HG02798 (cell line): ENCODE data around the gene TMPRSS13.

ENCODE experiments used
- ATAC-seq: cut with Tn5 transposase; IDR thresholded peaks from one replicate; pipeline ENCODE4 v1.9.1; 2021; ENCODE audit warnings: mild to moderate bottlenecking; ENCODE audit not compliant: unreplicated experiment, poor library complexity

Gene TMPRSS13

GRCh38 chr11:117861151-117862018 is 67.8 kb downstream of the TMPRSS13 start:
- no peak for ATAC-seq

- no peak for ATAC-seq
These were observed 69.1 kb downstream of the TMPRSS13 start for GRCh38 chr11:117860139-117860538.

- ATAC-seq = no peak
These were observed 69.6 kb downstream of the TMPRSS13 start for GRCh38 chr11:117859488-117860112.

GRCh38 chr11:117859061-117859460 is 70.1 kb downstream of the TMPRSS13 start:
- ATAC-seq = no peak

GRCh38 chr11:117857734-117858414 is 71.3 kb downstream of the TMPRSS13 start:
- no peak for ATAC-seq

GRCh38 chr11:117855912-117856651 is 73.1 kb downstream of the TMPRSS13 start:
- no peak for ATAC-seq

- no peak for ATAC-seq
These were observed 73.9 kb downstream of the TMPRSS13 start for GRCh38 chr11:117855186-117855845.

GRCh38 chr11:117852309-117852708 is 76.9 kb downstream of the TMPRSS13 start:
- ATAC-seq = no peak

- no peak for ATAC-seq
These were observed 77.3 kb downstream of the TMPRSS13 start for GRCh38 chr11:117851852-117852251.

GRCh38 chr11:117851106-117851505 is 78.1 kb downstream of the TMPRSS13 start:
- no peak for ATAC-seq
